GM18499 (cell line): Measurements from ENCODE around the gene ZNF423.

Experiments
- ATAC-seq: cut with Tn5 transposase; IDR thresholded peaks from one replicate; pipeline ENCODE4 v1.9.1; 2021; ENCODE audit warnings: moderate number of reproducible peaks; ENCODE audit not compliant: insufficient read depth, unreplicated experiment

Gene ZNF423

GRCh38 chr16:49439676-49440075, 416.2 kb downstream of the ZNF423 start:
- ATAC-seq, result no peak

GRCh38 chr16:49439050-49439449, 416.9 kb downstream of the ZNF423 start:
- no peak for ATAC-seq
